OCI-LY7 (cell line): ENCODE results near the gene CLCNKB.
"Not testable (repeated sequence)": the region's sequence is repeated elsewhere in the genome, so short reads cannot be mapped to it uniquely, and the experiment has no call there.

Source experiments
- CTCF ChIP-seq: fragments of 200-600 bp; sonication (generic); conservative IDR thresholded peaks from 2 replicates; pipeline ENCODE4 v1.5.1; 2014; ENCODE audit warnings: mild to moderate bottlenecking, antibody characterized with exemption, low read length, moderate library complexity, mixed read lengths
- EZH2phosphoT487 ChIP-seq: fragments of 200-600 bp; sonication (generic); IDR thresholded peaks from 2 replicates; pipeline ENCODE4 v1.6.1; 2018; ENCODE audit warnings: low read depth, borderline replicate concordance, mild to moderate bottlenecking, mixed run types, antibody characterized with exemption, low read length, moderate library complexity, mixed read lengths

- not testable (repeated sequence) for TF ChIP-seq CTCF, EZH2phosphoT487
These were observed 42.3 kb upstream of the CLCNKB start for GRCh38 chr1:16001274-16001673.
